Activated CD4-positive, alpha-beta T cell treated with anti-CD3 and anti-CD28 coated beads, Interleukin-2, amount 50 U/mL, for 24 hours (primary cell): ENCODE measurements around the gene RBM44.
"Not testable (repeated sequence)": the region's sequence is repeated elsewhere in the genome, so short reads cannot be mapped to it uniquely, and the experiment has no call there.

ENCODE experiments used
- DNase-seq, 2 donors: peaks; one replicate each; pipeline ENCODE4 v3.0.0-alpha.2; 2020; ENCODE audit warnings: low read depth in 1 of 2, low spot score in 1 of 2

The RBM44 gene, protein sequence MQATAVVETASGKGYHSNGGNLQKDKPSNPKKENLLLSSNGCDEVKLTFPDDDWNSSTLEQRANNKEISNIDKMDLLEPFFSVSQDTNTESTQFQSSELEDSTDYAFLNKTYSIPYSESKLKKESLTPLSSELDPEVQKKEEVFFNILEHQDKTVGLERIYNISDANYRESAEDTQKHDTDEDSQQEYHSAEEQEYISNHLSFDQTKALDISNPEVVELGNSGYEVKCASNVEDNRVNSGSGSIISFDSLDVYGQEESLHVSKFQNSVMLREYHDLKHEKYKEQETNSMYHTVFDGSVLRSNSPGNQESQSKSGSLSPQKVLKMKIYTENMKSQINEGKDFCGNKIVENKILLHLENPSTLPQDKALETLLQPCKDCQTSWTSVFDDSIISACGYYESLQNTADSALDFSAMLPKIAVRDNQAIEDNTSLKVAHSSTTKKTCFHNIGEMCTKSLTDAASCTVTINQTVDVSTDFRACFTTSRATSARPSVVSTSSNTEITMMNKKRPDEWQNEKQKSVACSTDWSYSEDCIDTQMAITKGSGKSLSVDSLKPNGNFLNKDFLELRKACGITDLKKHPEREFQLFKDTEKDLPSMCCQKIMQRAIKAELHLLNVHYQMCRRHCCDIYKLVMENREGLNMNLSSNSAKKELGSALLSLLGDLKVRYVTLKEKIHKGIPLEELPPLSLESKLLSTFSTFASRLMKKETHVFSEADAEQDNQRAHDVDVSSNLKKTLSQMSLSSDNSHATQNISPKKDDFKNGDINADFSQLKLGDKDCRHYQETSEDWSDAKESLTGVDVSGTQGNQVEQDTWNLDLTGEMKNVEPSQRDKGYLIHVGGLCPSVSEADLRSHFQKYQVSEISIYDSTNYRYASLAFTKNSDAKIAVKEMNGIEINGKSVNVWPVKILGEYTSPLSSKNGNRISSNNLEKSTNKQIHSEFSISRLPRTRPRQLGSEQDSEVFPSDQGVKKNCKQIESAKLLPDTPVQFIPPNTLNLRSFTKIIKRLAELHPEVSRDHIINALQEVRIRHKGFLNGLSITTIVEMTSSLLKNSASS

DNA sequence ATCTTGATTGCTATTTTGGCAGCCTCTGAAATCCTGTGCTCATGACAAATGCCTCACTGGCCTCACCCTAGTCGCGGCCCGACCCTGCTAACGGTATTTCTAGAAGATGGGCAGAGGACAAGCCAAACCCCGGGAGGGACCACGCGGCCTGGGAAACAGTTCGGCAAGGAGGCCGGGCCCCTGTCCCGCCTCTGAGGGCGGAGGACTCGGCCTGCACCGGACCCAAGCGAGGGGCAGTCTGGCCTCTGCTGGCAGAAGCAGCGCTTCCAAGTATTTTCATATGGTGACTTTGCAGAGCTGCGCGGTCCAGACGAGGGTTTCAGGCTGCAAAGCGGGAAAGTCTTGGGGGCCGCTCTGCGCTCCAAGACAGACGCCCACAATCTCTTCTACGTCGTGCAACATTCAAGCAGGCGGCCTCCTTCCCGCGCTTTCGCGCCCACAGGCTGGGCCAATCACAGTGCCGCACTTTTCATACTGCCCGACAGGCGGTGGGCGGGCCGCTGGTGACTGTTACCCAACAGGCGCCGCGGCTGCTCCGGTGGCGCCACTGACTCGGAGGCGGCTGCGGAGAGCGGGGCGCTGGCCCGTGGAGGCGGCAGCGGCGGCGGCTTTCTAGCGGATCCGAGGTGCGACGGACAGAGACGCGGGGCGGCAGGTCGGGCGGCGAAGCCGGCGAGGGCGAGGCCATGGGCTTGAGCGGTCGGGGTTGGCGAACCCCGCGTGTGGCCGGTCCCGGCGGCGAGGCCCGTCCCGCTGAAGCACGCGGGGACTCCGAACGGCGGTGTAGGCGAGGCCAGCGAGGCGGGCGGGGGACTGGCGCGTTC lies at the start of gene RBM44:
Gene RBM44, plus strand, starts transcription at position 544 of the 824 bp plus-strand sequence. CDS start 14,831 bp downstream, outside the sequence.
- DNase-seq: no peak

DNA sequence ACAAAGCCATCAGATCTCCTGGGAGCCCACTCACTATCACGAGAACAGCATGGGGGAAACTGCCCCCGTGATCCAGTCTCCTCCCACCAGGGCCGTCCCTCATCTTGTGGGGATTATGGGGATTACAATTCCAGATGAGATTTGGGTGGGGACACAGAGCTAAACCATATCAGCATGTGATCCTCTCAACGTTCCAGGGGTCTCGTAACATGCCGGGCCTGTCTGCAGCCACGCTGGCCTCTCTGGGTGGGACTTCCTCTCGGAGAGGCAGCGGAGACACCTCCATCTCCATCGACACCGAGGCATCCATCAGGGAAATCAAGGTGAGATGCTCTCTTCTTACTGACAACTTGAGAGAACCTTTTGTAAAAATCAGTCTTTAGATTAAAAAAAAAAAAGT lies 49.6 kb upstream of the RBM44 start:
- DNase-seq: no peak

DNA sequence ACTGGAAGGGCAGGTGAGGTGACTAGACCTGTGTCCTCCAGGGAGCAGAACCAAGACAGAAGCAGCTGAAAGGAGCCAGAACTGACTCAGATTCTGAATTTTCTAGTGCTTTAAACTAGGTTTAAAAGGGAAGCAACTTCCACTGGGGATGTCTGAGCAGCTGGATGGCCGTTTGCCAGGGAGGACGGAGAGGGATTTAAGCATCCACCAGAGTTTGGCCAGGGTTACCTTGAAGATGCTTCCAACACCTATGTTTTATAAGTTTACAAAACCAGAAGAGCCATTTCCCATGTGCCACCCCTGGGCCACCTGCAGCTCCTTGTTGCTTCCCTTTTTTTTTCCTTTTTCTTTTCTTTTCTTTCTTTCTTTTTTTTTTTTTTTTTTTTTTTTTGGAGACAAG lies 48.6 kb upstream of the RBM44 start:
- no peak for DNase-seq

DNA sequence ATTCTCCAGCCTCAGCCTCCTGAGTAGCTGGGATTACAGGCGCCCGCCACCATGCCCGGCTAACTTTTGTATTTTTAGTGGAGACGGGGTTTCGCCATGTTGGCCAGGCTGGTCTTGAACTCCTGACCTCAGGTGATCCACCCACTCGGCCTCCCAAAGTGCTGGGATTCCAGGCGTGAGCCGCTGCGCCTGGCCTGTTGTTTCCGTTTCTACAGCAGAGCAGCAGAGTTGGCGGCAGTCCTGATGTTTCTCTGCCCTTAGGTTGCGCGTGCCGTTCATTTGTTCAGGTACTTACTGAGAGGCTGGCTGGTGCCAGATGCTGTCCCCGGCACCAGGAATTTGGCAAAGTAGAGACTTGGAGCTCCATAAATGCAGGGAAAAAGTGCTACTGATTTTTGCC lies 48.1 kb upstream of the RBM44 start:
- not testable (repeated sequence) for DNase-seq

DNA sequence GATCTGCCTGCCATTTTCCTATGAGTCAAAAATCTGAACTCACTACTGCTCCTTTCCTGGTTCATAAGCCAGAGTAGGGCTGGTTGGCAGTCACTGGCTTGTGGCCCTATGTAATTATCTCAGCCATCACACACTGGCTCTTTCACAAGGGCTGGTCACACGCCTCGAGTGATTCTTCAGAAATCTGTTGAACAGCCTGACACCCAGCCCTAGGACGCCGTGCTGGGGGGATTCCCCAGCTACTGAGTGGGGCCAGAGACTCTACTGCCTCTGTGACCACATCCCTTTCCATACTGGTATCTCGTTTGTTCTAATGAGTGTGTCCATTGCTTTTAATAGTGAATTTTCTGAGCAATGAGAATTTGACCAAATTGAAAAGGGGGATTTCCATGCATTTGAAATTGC lies 45.8 kb upstream of the RBM44 start:
- no peak for DNase-seq

DNA sequence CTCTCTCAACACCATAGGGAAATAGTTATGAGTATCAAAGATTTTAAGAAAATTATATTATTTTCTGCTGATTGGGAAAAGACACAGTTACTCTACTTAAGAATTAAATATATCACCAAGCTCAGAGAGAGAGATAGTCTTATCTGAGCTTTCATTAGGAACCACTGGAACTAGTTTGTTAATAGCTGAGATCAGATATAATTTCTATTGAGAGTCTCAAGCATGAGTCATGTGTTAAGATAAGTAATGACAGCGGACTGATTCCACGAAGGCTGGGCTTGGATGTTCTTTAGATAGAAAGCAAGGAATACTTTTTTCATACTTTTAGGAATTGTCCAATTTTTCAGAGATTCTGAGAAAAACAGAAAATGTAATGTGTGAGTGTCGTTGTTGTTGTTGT lies 44.4 kb upstream of the RBM44 start:
- no peak for DNase-seq

DNA sequence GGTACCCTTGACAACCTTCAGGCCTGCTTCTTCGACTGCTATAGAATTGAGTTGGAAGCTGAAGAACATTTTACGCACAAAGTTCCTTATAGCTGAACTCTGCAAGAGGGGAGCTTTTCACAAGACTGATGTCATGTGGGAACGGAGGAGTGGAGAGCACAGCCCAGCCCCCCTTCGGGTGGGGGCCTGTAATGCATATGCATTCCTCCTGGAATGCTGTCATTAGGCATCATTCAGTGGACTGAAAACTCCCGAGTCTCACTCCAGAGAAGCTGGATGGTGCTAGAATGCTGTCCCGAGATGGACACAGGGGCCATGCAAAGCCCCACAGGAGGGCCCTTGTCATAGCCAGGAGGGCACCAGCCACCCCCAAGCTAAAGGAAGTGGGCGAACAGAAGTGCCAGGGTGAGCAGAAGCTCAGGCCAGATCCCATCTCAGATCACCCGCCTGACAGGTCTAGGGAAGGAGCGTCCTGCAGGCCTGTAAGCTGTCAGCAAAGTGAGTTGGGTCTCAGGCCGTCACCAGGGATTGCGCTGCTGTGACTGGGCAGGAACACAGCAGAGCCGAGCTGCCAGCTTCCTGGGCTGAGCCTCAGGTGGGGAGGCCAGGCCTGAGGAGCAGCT lies 43.8 kb upstream of the RBM44 start:
- DNase-seq: no peak

DNA sequence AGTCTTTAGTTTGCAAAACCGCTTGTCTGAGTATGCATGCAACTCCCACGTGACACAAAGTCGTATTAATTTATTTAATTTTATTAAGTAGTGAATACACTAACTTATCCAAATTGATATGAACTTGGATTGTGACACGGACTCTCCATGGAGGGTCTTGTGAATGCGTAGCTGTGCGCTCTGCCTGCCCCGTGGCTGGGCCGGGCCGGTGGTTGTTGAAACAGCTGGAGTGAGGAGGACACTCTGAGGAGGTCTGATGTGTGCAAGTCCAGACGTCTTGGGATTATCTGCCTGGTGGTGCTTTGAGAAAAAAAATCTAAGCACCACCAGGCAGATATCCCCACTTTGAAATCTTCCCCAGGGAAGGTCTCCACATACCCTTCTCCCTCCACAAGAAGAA lies 41.0 kb upstream of the RBM44 start:
- DNase-seq: no peak

DNA sequence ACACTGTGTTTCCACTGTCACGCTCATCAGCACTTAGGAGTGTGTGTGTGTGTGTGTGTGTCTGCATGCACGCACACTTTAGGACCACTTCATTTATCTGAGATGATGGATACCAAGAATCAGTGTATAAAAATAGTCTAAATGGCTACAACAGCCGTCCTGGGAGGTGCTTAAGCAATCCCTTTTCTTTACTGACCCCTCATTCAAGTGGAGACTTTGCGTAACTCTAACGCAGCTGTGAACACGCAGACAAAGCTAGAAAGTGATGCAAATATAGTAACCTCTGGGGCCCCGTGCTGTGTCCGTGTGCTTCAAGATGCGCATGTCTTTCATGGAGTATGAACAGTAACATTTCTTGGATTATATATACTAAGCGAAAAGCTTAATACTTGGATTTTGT lies 40.4 kb upstream of the RBM44 start:
- DNase-seq: no peak

DNA sequence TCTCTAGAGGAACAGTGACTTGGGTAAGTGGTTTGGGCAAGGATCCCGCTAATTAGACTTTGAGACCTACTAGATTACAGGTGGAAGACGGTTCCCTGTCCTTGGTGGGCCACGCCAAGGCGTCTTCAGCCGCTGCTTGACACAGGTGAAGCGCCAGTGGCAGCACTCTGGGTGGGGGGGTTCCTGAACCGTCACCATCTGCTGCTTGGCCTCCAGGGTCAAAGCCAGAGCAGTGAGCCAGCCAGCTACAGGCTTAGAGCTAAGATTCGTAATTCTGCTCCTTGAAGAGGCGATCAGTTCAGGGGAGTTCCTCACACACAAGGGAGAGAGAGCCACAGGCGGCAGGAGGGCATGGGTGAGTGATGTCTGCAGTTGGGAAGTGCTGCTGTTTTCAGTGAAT lies 39.4 kb upstream of the RBM44 start:
- no peak for DNase-seq

DNA sequence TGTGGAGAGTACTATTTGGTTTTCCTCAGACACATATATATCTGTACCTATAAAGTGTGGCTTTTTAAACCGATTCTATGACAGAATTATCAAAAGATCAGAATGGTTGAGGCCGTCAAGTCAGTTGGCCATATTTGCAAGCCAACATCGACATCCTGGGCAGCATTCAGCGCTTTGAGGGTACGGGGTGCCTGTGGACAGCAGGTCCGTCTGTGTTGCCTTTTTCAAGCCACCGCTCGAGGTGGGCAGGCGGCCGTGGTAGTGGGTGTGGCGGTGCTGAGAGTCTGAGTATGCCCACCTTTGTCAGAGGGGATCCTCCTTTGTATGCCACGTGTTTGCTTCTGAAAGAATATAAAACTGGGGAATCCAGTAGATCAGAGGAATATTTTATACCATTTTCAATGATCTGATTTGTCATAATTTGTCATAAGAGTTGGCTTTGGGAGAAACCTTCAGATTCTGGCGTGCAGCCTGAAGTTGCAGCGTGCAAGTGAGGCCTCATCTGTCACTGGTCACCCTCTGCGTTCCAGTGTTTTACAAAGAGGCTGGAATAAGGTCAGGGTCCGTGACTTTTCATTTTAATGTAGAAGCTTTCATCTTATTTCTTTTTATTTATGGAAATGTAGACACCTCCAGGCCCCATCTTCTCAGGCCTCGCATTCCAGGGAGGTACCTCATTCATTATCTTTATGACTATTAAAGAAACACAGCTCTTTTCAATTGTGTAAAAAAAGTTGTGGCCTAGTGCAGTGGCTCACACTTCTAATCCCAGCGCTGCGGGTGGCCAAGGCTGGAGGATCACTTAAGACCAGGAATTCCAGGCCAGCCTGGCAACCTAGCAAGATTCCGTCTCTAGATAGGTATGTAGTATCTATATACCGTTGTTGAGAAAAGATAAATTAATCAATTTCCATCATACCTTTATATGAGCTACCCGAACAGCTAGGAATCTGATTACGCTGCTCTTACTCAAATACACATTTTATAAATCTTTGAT lies 37.8 kb upstream of the RBM44 start:
- DNase-seq: no peak

DNA sequence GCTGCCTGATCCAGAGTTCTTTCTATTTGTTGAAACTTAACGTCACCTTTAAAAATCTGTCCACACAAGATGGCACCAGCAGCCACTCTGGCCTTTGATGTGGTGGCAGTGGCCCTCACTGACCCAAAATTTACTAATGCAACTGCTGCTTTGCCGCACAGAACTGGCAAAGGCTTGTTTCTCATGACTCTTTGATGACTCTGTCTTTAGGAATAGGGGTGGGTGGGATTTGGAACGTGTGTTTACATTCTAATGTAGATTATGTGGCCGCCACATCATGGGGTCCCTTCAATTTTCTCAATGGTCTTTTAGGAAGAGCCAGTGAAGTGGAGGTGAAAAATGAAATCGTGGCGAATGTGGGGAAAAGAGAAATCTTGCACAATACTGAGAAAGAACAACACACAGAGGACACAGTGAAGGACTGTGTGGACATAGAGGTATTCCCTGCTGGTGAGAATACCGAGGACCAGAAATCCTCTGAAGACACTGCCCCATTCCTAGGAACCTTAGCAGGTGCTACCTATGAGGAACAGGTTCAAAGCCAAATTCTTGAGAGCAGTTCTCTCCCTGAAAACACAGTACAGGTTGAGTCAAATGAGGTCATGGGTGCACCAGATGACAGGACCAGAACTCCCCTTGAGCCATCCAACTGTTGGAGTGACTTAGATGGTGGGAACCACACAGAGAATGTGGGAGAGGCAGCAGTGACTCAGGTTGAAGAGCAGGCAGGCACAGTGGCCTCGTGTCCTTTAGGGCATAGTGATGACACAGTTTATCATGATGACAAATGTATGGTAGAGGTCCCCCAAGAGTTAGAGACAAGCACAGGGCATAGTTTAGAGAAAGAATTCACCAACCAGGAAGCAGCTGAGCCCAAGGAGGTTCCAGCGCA lies 36.0 kb upstream of the RBM44 start:
- DNase-seq: not testable (repeated sequence)

DNA sequence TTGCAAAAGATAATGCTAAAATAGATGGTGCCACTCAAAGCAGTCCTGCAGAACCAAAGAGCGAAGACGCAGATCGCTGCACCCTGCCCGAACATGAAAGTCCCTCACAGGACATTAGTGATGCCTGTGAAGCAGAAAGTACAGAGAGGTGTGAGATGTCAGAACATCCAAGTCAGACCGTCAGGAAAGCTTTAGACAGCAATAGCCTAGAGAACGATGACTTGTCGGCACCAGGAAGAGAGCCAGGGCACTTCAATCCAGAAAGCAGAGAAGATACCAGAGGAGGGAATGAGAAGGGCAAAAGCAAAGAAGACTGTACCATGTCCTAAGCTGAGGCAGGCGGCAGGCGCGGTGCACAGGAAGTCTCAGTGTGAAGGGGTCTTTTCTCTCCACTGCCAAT lies 34.8 kb upstream of the RBM44 start:
- DNase-seq: no peak

DNA sequence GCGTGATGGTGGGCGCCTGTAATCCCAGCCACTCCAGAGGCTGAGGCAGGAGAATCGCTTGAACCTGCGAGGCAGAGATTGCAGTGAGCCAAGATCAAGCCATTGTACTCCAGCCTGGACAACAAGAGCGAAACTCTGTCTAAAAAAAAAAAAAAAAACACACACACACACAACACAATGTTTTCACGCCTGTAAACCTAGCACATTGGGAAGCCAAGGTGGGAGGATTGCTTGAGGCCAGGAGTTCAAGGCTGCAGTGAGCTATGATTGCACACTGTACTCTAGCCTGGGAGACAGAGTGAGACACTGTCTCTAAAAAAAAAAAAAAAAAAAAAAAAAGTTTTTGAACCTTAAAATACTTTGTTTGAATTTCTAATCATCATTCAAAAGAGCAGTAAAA lies 33.5 kb upstream of the RBM44 start:
- not testable (repeated sequence) for DNase-seq

DNA sequence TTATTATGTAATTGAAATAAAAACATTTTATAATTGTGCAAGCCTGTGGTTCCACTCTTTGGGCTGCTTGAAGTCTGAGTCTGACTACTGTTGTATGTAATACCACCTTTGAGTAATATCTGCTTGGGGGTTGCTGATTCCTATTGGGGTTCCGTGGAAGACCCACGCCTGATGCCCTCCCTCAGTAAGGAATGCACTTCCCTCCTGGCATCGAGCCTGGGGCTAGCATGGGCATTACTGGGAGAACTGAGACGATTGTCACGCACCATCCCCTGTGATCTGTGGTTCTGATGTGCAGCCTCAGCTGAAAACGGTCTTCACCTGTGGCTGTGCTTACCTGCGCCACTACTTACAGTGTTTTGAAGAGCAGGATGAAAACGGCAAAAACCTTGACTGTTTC lies 32.7 kb upstream of the RBM44 start:
- no peak for DNase-seq

DNA sequence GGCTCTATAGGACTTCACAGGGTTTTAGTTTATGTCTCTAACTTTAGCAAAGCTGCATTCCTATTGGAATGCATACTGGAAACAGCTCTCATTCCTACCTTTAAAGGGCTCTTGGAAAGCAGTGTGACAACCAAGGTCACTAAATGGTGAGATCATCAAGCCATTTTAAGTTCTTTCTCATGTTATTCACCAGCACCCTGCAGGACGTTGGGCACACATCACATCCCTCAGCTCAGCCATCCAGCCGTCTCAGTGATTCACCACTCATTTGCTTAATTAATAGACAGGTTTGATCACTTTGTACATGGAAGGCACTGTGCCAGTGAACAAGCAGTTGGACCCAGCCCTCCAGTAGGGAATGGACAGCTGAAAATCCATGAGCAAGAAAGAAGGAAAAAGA lies 32.2 kb upstream of the RBM44 start:
- DNase-seq: no peak

DNA sequence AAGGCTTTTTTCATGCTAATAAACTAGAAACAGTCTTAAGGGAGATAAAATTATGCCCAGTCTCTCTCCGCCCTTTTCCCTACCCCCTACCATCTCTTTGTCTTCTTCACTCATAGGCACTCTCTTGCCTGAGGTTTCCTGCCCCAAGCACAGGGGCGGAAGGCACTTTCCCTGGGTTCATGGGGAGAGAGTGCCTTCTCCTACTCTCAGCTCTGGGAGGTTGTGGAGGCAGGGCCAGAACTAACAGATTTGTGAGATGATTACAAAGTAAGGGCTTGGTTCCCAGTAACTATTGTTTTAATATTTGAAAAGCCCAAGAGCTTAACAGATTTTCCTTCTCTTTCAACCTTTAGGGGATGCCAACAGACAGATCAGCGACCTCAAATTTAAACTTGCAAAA lies 26.1 kb upstream of the RBM44 start:
- DNase-seq: no peak

DNA sequence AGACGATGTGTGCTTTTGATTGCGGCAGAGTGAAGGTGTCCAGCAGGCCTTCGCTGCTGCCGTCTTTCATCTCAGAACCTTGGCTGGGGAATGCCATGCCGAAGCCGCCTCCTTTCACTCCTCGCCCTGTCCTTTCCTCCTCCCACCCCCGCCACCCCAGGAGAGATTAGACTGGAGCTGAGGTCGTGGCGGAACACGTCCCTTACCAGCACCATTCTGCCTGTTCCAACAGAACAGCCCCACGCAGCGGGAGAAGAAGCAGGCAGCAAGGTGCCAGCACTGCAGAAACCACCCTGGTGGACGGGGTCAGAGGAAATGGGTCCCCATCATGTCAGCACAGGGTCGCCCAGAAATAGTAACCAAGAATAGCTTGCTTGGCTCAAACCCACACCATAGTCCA lies 24.8 kb upstream of the RBM44 start:
- DNase-seq: no peak
